Measurements from ENCODE around the gene PLEKHA8.

The PLEKHA8 gene

DNA sequence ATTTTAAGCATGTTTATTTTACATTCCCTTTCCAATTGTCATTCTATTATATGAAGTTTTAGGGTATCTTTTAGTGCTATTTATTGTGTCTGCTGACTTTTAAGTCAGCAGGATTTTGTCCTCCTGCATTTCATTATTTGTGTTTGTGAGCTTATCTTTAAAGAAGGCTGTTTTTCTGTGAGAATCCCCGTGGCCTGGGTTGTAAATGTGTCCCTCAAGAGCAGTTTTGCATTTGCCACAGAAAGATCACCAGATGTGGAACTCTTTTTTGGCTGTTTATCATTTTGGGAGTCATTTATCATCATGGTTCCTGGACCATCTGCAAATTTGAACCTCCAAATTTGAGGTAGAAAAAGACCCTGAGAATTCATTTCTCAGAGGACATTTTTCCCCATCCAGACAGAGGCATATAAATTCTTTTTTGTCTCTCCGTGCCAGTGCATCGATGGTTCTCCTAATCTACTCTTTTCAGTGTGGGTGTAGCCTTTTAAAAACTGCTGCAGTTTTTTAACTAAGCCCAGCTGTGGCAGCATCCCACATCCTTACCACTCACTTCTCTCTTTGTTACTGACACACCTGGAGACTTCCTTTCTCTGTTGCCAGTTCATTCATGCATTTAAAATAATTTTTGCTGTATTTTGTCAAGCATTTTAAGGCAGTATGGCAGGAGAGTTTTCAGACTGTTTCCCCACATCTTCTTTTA is 86.5 kb downstream of the PLEKHA8 start:
- no peak for DNase-seq

DNA sequence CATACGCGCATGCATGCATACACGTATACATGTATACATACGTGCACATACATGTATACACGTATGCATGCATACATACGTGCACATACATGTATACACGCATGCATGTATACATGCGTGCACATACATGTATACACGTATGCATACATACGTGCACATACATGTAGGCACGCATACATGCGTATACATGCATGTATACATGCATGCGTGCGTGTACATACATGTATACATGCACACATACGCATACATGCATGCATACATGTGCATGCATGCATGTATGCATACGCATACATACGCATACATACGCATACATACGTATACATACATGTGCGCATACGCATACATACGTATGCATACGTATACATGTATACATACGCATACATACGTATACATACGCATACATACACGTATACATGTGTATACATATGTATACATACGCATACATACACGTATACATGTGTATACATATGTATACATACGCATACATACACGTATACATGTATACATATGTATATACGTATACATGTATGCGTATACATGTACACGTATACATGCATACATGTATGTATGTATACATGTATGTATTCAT is 87.6 kb downstream of the PLEKHA8 start:
- DNase-seq = no peak

DNA sequence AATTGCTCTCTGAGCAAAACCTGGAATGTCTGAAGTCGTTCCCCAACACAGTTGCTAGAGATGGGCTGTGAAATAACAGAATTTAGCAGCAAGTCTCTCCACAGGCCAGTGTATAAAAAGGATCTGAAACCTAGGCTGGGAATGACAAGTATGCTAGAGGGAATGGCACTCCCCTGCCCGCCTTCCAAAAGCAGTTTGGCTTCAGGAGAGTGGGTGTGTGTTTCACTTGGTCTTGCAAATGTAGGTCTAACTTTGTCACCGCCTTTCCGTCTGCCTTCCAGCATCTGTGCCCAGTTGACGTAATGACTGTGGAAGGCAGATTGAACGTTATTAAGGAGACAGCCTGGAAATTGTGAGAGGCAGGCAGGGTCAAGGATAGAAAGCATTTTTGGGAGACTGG is 88.6 kb downstream of the PLEKHA8 start:
- no peak for DNase-seq

DNA sequence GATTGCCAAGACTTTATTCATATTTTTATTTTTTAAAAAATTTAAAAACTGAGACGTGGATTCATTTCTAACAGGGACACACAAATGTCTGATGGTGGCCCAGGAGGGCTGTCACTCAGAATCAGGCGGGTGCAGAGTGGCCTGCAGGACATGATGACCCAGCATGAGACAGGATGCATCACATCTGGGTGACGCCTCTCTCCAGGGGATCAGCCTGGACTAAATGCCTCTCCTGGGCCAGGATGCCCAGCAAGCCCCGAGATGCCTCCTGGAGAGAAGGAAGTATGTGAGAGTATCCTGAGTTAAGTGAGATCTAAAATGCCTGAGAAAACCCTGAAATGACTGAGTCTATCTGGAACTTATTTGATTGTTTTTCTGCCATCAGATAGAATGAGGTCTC is 89.7 kb downstream of the PLEKHA8 start:
- DNase-seq = no peak

DNA sequence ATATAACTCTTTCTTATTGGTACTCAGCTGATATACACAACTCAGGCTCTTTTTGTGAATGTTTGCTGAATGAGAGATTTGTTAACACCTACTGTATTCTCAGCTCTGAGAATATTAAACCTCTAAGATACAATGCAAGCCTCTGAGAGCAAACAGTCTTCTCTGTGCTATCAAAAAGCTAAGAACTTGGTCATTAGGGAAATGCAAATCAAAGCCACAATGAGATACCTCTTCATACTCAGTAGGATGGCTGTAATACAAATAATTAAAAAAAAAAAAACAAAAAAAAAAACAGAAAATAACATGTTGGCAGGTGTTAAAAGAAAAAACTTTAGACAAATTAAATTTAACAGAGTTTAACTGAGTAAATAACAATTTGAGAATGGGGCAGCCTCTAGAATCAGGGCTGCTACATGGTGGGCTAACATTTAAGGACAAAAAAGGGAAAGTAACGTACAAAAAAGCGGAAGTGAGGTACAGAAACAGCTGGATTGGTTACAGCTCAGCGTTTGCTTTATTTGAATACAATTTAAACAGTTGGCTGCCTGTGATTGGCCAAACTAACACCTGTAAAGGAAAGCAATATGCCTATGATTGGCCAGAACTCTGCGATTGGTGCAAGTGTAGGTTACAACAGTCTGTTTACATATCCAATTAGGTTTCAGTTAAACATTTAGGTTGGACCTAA is 91.8 kb downstream of the PLEKHA8 start:
- no peak for DNase-seq

- no peak for DNase-seq
These were observed 105.8 kb downstream of the PLEKHA8 start for GRCh38 chr7:30133736-30134610.

- DNase-seq = peak; percentile 77
These were observed 106.5 kb downstream of the PLEKHA8 start, which contains the start of gene MTURN for GRCh38 chr7:30134611-30135300. TSS of gene MTURN (plus strand) at chr7:30134986. CDS start at chr7:30135137, 151 bp downstream.

GRCh38 chr7:30135301-30136116 is 107.3 kb downstream of the PLEKHA8 start:
- DNase-seq = peak; percentile 42

DNA sequence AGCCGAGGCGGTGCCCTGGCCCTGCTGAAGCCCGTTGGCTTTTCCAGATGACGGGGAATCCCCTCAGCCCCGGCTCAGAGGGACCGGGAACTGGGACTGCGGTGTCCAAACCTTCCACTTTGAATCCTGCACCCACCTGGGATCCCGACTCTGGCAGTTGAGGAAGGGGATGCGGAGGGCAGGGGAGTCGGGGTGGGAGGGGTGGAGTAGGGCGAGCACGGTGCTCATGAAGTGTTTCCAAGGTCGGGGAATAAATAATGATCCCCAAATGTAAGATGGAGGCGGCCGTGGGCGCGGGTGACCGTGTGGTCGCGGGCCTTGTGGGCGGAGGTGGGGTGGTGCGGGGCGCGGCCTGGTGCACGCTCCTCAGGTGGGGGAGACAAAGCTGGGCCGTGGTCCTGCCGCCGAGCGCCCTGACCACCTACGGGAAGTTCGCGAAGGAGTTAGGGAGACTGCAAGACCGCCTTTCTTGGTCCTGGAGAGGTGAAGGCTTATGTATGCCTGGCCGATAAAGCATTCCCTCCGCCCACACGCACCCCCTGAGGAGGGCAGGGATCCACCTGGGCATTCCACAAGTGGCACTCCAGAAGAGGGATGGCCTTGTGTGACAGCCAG is 108.0 kb downstream of the PLEKHA8 start:
- no peak for DNase-seq

GRCh38 chr7:30136743-30137485 is 108.7 kb downstream of the PLEKHA8 start:
- no peak for DNase-seq

DNA sequence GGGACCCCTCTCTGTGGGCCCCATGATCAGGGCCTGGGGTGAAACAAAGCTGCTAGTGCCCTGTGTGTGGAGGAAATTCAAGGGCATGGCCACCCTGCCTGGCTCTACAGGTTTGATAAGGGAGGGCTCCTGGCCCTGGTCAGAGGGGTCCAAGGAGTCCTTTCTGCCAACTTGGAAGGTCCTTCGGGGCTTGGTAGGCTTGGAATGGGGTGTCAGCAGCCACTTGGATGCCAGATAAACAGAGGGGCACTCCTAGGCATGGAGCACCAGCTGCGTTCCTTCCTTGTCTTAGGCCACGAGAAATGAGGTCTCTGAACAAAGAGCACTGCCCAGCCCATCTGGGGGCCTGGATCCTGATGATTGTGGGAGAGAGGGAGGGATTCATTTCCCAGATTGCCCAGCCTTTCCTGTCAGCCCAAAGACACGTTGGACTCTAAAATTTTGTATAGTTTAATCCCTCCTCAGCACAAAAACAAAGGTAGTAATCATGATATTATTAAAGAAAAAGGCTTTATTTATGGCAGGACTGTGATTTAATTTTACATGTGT is 111.7 kb downstream of the PLEKHA8 start:
- DNase-seq = no peak

- no peak for DNase-seq
These were observed 112.2 kb downstream of the PLEKHA8 start for GRCh38 chr7:30140456-30140855.

DNA sequence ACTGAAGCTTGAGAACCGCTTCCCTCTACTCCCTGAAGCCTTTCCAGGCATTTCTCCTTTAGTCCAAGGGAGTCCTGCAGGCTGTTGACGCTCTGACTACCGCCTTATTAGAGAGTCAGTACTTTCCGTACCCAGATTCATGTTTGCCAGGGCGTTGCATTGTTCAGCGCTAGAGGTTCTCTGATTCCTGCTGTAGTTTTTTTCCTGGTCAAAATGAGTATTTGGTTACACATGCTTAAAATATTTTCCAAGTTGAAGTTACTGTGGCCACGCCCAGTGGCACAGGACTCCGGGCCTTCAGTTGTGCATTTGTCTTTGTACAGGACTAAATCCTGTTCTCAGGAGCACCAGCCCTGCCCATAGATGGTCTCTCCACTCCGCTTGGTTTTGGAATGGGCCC is 114.5 kb downstream of the PLEKHA8 start:
- DNase-seq = no peak

DNA sequence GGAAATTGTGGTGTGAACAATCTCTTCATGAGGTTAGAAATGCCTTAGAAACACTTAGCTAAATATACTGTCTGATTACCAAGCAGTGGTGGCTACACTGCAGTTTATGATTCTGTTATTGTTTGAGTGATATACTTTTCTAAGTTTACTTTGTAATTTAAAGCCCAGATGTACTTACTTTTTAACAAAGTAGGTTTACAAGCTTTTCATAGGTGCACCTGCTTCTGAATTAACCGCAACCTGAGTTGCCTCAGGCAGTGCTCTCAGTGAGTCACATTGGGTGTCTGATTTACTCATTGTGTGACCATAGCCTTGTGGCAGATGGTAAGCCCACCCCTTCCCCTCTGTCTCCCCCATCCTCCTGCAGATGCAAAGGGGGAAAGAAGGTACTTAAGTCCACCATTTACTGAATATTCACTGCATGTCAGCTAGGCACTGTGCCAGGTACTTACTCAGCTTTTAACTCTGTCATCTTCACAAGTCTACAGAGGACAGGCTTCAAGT is 115.6 kb downstream of the PLEKHA8 start:
- DNase-seq = peak; percentile 37

- DNase-seq = no peak
These were observed 116.6 kb downstream of the PLEKHA8 start for GRCh38 chr7:30144657-30145306.

- no peak for DNase-seq
These were observed 117.3 kb downstream of the PLEKHA8 start for GRCh38 chr7:30145426-30145970.

GRCh38 chr7:30146127-30146612 is 118.0 kb downstream of the PLEKHA8 start:
- DNase-seq = peak; percentile 46

- DNase-seq = peak; percentile 36
These were observed 119.0 kb downstream of the PLEKHA8 start for GRCh38 chr7:30147223-30147622.

DNA sequence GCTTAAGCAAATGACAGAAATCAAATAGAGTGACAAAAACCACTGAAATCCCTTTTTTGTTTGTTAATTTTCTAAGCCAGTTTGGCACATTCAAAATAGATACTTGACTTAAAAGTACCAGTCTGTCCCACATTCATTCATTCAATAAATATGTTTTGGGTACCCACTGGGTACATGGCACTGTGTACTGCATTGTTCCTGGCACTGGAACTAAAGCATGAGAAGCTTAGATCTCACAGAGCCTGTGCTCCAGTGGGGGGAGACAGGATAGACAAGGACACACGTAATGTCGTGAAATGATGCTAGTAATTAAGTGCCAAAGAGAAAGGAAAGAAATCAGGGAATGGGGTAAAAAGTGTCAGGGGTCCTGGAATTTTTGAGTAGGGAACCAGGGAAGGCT is 119.6 kb downstream of the PLEKHA8 start:
- DNase-seq = no peak
